Liver (tissue), 2 donors: ENCODE data around the gene ZNF460.

ENCODE experiments used
- REST ChIP-seq: IDR thresholded peaks from 2 replicates; pipeline ENCODE4 v1.6.1; 2016; ENCODE audit warnings: antibody characterized with exemption, mild to moderate bottlenecking
- SP1 ChIP-seq: IDR thresholded peaks from 2 replicates; pipeline ENCODE4 v1.6.1; 2018; ENCODE audit warnings: antibody characterized with exemption, mild to moderate bottlenecking
- donor health status: healthy.

- TF ChIP-seq SP1 (no peak), REST (no peak)
Observed at GRCh38 chr19:57262044-57262443, 18.2 kb upstream of the ZNF460 start.
